ENCODE results near the gene PNRC2.

- TF ChIP-seq CTCF (IDR thresholded peaks at IDR 0.05) (no peak), POLR2A (IDR thresholded peaks at IDR 0.05) (no peak)
Observed at GRCh38 chr1:23995431-23995837, 35.8 kb downstream of the PNRC2 start.
